ENCODE data around the gene SLC25A13.

GRCh38 chr7:96211954-96212353 lies 109.9 kb downstream of the SLC25A13 start:
- no peak for TF ChIP-seq CTCF (conservative IDR thresholded peaks at IDR 0.05; ENCODE audit: low read depth, low read length)
- no peak for TF ChIP-seq EZH2 (IDR thresholded peaks at IDR 0.05; ENCODE audit: low read length, unreplicated experiment)
